Brain pericyte (primary cell): ENCODE measurements around the gene TMEM184B.

Experiments
- DNase-seq: peaks from one replicate; pipeline ENCODE4 v3.0.0-alpha.2; 2012; ENCODE audit warnings: low read depth, low spot score

Gene TMEM184B

GRCh38 chr22:38205261-38206128 lies 67.3 kb downstream of the TMEM184B start:
- DNase-seq, result peak; percentile 58

GRCh38 chr22:38204784-38205183 lies 68.0 kb downstream of the TMEM184B start:
- DNase-seq, result no peak

- DNase-seq, result no peak
Observed at GRCh38 chr22:38203855-38204514, 68.8 kb downstream of the TMEM184B start.

GRCh38 chr22:38203090-38203810 lies 69.6 kb downstream of the TMEM184B start:
- DNase-seq, result no peak

GRCh38 chr22:38202437-38203089 lies 70.2 kb downstream of the TMEM184B start:
- DNase-seq, result peak; percentile 79

GRCh38 chr22:38201711-38202436 lies 70.9 kb downstream of the TMEM184B start, which contains the start of gene MAFF:
Gene MAFF, plus strand, starts transcription at chr22:38201994. Its CDS starts 11,860 bp downstream, at chr22:38213854.
- peak; percentile 85 for DNase-seq

- DNase-seq, result no peak
Observed at GRCh38 chr22:38201371-38201710, 71.5 kb downstream of the TMEM184B start.

- no peak for DNase-seq
Observed at GRCh38 chr22:38199826-38200559, 72.8 kb downstream of the TMEM184B start.

- no peak for DNase-seq
Observed at GRCh38 chr22:38196791-38197419, 75.9 kb downstream of the TMEM184B start.

GRCh38 chr22:38193580-38193979 lies 79.2 kb downstream of the TMEM184B start:
- no peak for DNase-seq

- no peak for DNase-seq
Observed at GRCh38 chr22:38192475-38192863, 80.3 kb downstream of the TMEM184B start.

GRCh38 chr22:38191731-38192474 lies 80.9 kb downstream of the TMEM184B start:
- DNase-seq, result no peak

- DNase-seq, result no peak
Observed at GRCh38 chr22:38191055-38191454, 81.8 kb downstream of the TMEM184B start.

GRCh38 chr22:38190581-38190980 lies 82.2 kb downstream of the TMEM184B start:
- DNase-seq, result no peak

GRCh38 chr22:38189104-38189503 lies 83.7 kb downstream of the TMEM184B start:
- DNase-seq, result no peak

GRCh38 chr22:38187413-38188212 lies 85.2 kb downstream of the TMEM184B start:
- DNase-seq, result no peak

- DNase-seq, result no peak
Observed at GRCh38 chr22:38186429-38186828, 86.4 kb downstream of the TMEM184B start.

- no peak for DNase-seq
Observed at GRCh38 chr22:38184788-38185187, 88.0 kb downstream of the TMEM184B start.
